Pancreas (tissue), 10 donors: Measurements from ENCODE around the gene DUSP3. TPM values are rescaled to one million over a fixed set of nuclear protein-coding genes. Genes with fewer than 3 reads are reported as not detected.

Experiments
- ATAC-seq, 4 donors: fragments of 200-7000 bp; cut with Tn5 transposase; one replicate each; pipeline versions ENCODE4 v1.8.0 to v1.9.1; 2020; ENCODE audit warnings: mild to moderate bottlenecking in 4 of 4, moderate library complexity in 4 of 4
- DNase-seq, 6 donors: peaks; one replicate each; pipeline ENCODE4 v3.0.0-alpha.2; 2020
- FAIRE-seq: peaks from 2 replicates; lab custom pipeline; 2012; peaks lifted over from hg19 to GRCh38; lab: Jason Lieb, UNC
- H3K27ac ChIP-seq, 4 donors: fragments of 200-600 bp; sonication (generic); 1 replicate in 3 of 4; 2 replicates in 1 of 4; pipeline versions ENCODE4 v1.5.0 to v1.8.0; 2020
- H3K27me3 ChIP-seq, 4 donors: fragments of 200-600 bp; one replicate each; pipeline ENCODE4 v1.8.0; 2021
- H3K36me3 ChIP-seq, 3 donors: fragments of 200-600 bp; sonication (generic) in 1 of 3; one replicate each; pipeline versions ENCODE4 v1.5.0 to v1.8.0; 2020 to 2021
- H3K4me1 ChIP-seq, 3 donors: fragments of 200-600 bp; one replicate each; pipeline ENCODE4 v1.8.0; 2021
- H3K4me3 ChIP-seq, 4 donors: fragments of 200-600 bp; sonication (generic) in 2 of 4; one replicate each; pipeline versions ENCODE4 v1.5.0 to v1.8.0; 2020 to 2021
- H3K9me3 ChIP-seq, 4 donors: fragments of 200-600 bp; one replicate each; pipeline ENCODE4 v1.8.0; 2021
- CTCF ChIP-seq, 4 donors: fragments of 200-600 bp; sonication (generic) in 3 of 4; IDR thresholded peaks; one replicate each; pipeline versions ENCODE4 v1.5.0 to v1.8.0; 2021; ENCODE audit warnings: antibody characterized with exemption in 4 of 4
- WGBS, 2 donors: extraction: QIAGEN DNeasy Blood & Tissue Kit; methylation state at CpG; one replicate each; pipeline ENCODE4 v1.1.7; 2013; 5-methylcytosine and 5-hydroxymethylcytosine counted together
- intact Hi-C, 3 donors: fragments of 100-400 bp; cut with DNase I; formaldehyde crosslinking; loops; one replicate each; pipeline versions ENCODE4 v1.11.1 to v1.14.2; 2022
- polyA plus RNA-seq, 2 donors: library from polyadenylated mRNA; stranded (reverse); fragments of 200-250 nt; gene quantifications; one replicate each; pipeline ENCODE4 v1.2.3, GENCODE V29; 2013
- total RNA-seq, 6 donors: library from RNA; stranded (reverse); fragmentation: NEBNext Ultra II Directional in 4 of 6; extraction: Animal tissue kit (Norgen Biotek cat#: 25700) in 4 of 6; gene quantifications; one replicate each; pipeline versions ENCODE4 v1.2.1 to v1.2.4, GENCODE V29; 2021 to 2023
- donor health status: healthy with polysubstance abuse.
- donor health status: DM: no; HTN: no; CAD: no; lungs with moderate emphysema.
- donor health status: DM: no; HTN: no; CAD: no.
- donor health status: control.
- donor health status: control.
- donor health status: Bipolar disorder and iron deficiency.
- donor health status: DM: yes; HTN: yes; CAD: no.
- donor health status: DM: no; HTN: no; CAD: no.
- donor health status: DM: no; HTN: no; CAD: no.
- donor health status: DM: yes; HTN: yes; CAD: no.

The DUSP3 gene
- total and polyA plus RNA-seq, 8 donors = 29.4 to 52.3 (median 40.7) TPM

- H3K4me1 ChIP-seq = no peaks in the 10 kb centered on the region
- no peak for ATAC-seq
- no peaks in the 10 kb centered on the region for H3K27me3 ChIP-seq
- H3K4me3 ChIP-seq = no peak overlapping the region
- DNase-seq = no peak
- intact Hi-C loops = no loop called here
- no peak overlapping the region for H3K27ac ChIP-seq
- no peak for TF ChIP-seq CTCF (IDR thresholded peaks at IDR 0.05)
- WGBS, 2 donors = 85 to 93% methylated on average over 2 of the region's 2 CpGs
- no peaks in the 10 kb centered on the region for H3K9me3 ChIP-seq
- no peaks in the 10 kb centered on the region for H3K36me3 ChIP-seq
- no peak for FAIRE-seq
Measured at GRCh38 chr17:43736389-43736788, 42.4 kb downstream of the DUSP3 start.

- Histone ChIP-seq H3K9me3 (no peaks in the 10 kb centered on the region), H3K27ac (no peak overlapping the region), H3K27me3 (no peaks in the 10 kb centered on the region), H3K36me3 (no peaks in the 10 kb centered on the region), H3K4me1 (no peaks in the 10 kb centered on the region), H3K4me3 (no peak overlapping the region)
- ATAC-seq (peak in 1 of 4 donors; percentile 12), FAIRE-seq (no peak), DNase-seq (no peak)
- WGBS, 2 donors = 43 to 53% methylated on average over 5 of the region's 5 CpGs
- no peak for TF ChIP-seq CTCF (IDR thresholded peaks at IDR 0.05)
- intact Hi-C loops = no loop called here
Measured at GRCh38 chr17:43734376-43734775, 44.4 kb downstream of the DUSP3 start.

GRCh38 chr17:43733956-43734355, 44.8 kb downstream of the DUSP3 start:
- WGBS, 2 donors = 65 to 87% methylated on average over 1 of the region's 1 CpG
- H3K4me1 ChIP-seq = no peaks in the 10 kb centered on the region
- H3K4me3 ChIP-seq = no peak overlapping the region
- H3K36me3 ChIP-seq = no peaks in the 10 kb centered on the region
- no peaks in the 10 kb centered on the region for H3K27me3 ChIP-seq
- H3K27ac ChIP-seq = no peak overlapping the region
- ATAC-seq (no peak), FAIRE-seq (no peak), DNase-seq (no peak)
- TF ChIP-seq CTCF (IDR thresholded peaks at IDR 0.05) = no peak
- H3K9me3 ChIP-seq = no peaks in the 10 kb centered on the region
- intact Hi-C loops = no loop called here

- Histone ChIP-seq H3K4me3 (no peak overlapping the region), H3K9me3 (no peaks in the 10 kb centered on the region), H3K27me3 (no peaks in the 10 kb centered on the region), H3K27ac (no peak overlapping the region), H3K36me3 (no peaks in the 10 kb centered on the region), H3K4me1 (no peaks in the 10 kb centered on the region)
- intact Hi-C loops = no loop called here
- FAIRE-seq (no peak), ATAC-seq (no peak), DNase-seq (no peak)
- no peak for TF ChIP-seq CTCF (IDR thresholded peaks at IDR 0.05)
- 96 to 100% methylated on average over 2 of the region's 2 CpGs for WGBS, 2 donors
Measured at GRCh38 chr17:43732958-43733357, 45.8 kb downstream of the DUSP3 start.

- Histone ChIP-seq H3K4me1 (peaks cover 0 to 5% (median 0%) of the 10 kb centered on the region in 3 donors), H3K27ac (no peak overlapping the region), H3K36me3 (no peaks in the 10 kb centered on the region), H3K4me3 (no peak overlapping the region), H3K27me3 (no peaks in the 10 kb centered on the region), H3K9me3 (no peaks in the 10 kb centered on the region)
- DNase-seq (no peak), FAIRE-seq (no peak), ATAC-seq (no peak)
- intact Hi-C loops = no loop called here
- WGBS, 2 donors = 76 to 77% methylated on average over 8 of the region's 8 CpGs
- no peak for TF ChIP-seq CTCF (IDR thresholded peaks at IDR 0.05)
Measured at GRCh38 chr17:43728081-43728480, 50.7 kb downstream of the DUSP3 start.
